SKM-1 treated with dmso at 0.1 percent for 144 hours (cell line): ENCODE data around the gene YWHAQ.
A peak's percentile ranks its signal among the peaks of the same experiment; 100 is the strongest.
"Not testable (repeated sequence)": the region's sequence is repeated elsewhere in the genome, so short reads cannot be mapped to it uniquely, and the experiment has no call there.

Experiments
- DNase-seq: peaks from one replicate; lab custom pipeline; 2025; ENCODE audit not compliant: unreplicated experiment; lab: John Stamatoyannopoulos, UW

YWHAQ gene

GRCh38 chr2:9594366-9595054, 36.3 kb downstream of the YWHAQ start:
- no peak for DNase-seq

- no peak for DNase-seq
Observed at GRCh38 chr2:9593925-9594324, 36.9 kb downstream of the YWHAQ start.

GRCh38 chr2:9592699-9593098, 38.1 kb downstream of the YWHAQ start:
- no peak for DNase-seq

GRCh38 chr2:9590641-9591040, 40.2 kb downstream of the YWHAQ start:
- DNase-seq = no peak

GRCh38 chr2:9586465-9586864, 44.3 kb downstream of the YWHAQ start:
- no peak for DNase-seq

GRCh38 chr2:9585486-9585885, 45.3 kb downstream of the YWHAQ start:
- DNase-seq = no peak

GRCh38 chr2:9584902-9585301, 45.9 kb downstream of the YWHAQ start:
- not testable (repeated sequence) for DNase-seq

GRCh38 chr2:9582624-9583023, 48.2 kb downstream of the YWHAQ start:
- no peak for DNase-seq

- DNase-seq = no peak
Observed at GRCh38 chr2:9578467-9579235, 52.1 kb downstream of the YWHAQ start.

GRCh38 chr2:9574331-9574730, 56.5 kb downstream of the YWHAQ start:
- no peak for DNase-seq

- no peak for DNase-seq
Observed at GRCh38 chr2:9573840-9574239, 57.0 kb downstream of the YWHAQ start.

- DNase-seq = no peak
Observed at GRCh38 chr2:9573013-9573720, 57.6 kb downstream of the YWHAQ start.

- no peak for DNase-seq
Observed at GRCh38 chr2:9570182-9571060, 60.4 kb downstream of the YWHAQ start.

- DNase-seq = no peak
Observed at GRCh38 chr2:9565436-9566153, 65.2 kb downstream of the YWHAQ start.

GRCh38 chr2:9560628-9561027, 70.2 kb downstream of the YWHAQ start:
- DNase-seq = no peak

GRCh38 chr2:9558948-9559381, 71.8 kb downstream of the YWHAQ start:
- DNase-seq = no peak

GRCh38 chr2:9556121-9556743, 74.6 kb downstream of the YWHAQ start:
- DNase-seq = no peak

GRCh38 chr2:9555297-9556120, 75.3 kb downstream of the YWHAQ start, which contains the start of gene ADAM17:
TSS of gene ADAM17 (minus strand) at chr2:9555830. CDS start at chr2:9555605, 225 bp downstream.
- peak; percentile 94 for DNase-seq

- DNase-seq = peak; percentile 11
Observed at GRCh38 chr2:9554921-9555296, 75.9 kb downstream of the YWHAQ start.
